MM.1S (cell line): ENCODE results near the gene RAB9B.

Experiments
- DNase-seq: peaks from one replicate; pipeline ENCODE4 v3.0.0-alpha.2; 2015
- H2AFZ ChIP-seq: fragments of 300-600 bp; sonication (generic); 2 replicates; pipeline ENCODE4 v1.6.0; 2016; ENCODE audit warnings: antibody characterized with exemption, low read length
- H3F3A ChIP-seq: fragments of 300-600 bp; sonication (generic); 2 replicates; pipeline ENCODE4 v1.6.1; 2016; ENCODE audit warnings: mild to moderate bottlenecking, antibody characterized with exemption, low read length, moderate library complexity, mixed read lengths; ENCODE audit not compliant: insufficient read depth
- H3K27ac ChIP-seq: fragments of 300-600 bp; sonication (generic); 2 replicates; pipeline ENCODE4 v1.5.1; 2016; ENCODE audit warnings: mild to moderate bottlenecking, low read length
- H3K27me3 ChIP-seq: fragments of 300-600 bp; sonication (generic); replicated peaks from 2 replicates; pipeline ENCODE4 v1.6.0; 2016; ENCODE audit warnings: low read length; ENCODE audit not compliant: insufficient read depth
- H3K36me3 ChIP-seq: fragments of 300-600 bp; sonication (generic); replicated peaks from 2 replicates; pipeline ENCODE4 v1.6.1; 2016; ENCODE audit warnings: mild to moderate bottlenecking, low read length, mixed read lengths; ENCODE audit not compliant: insufficient read depth
- H3K4me1 ChIP-seq: fragments of 300-600 bp; sonication (generic); 2 replicates; pipeline ENCODE4 v1.6.1; 2016; ENCODE audit warnings: low read length, mixed read lengths
- H3K4me2 ChIP-seq: fragments of 300-600 bp; sonication (generic); 2 replicates; pipeline ENCODE4 v1.6.0; 2016; ENCODE audit warnings: low read depth, low read length
- H3K4me3 ChIP-seq: fragments of 300-600 bp; sonication (generic); 2 replicates; pipeline ENCODE4 v1.5.1; 2016; ENCODE audit warnings: low read length, mixed read lengths
- H3K79me2 ChIP-seq: fragments of 300-600 bp; sonication (generic); 2 replicates; pipeline ENCODE4 v1.6.1; 2016; ENCODE audit warnings: mixed run types, low read length, mixed read lengths
- H3K9ac ChIP-seq: fragments of 300-600 bp; sonication (generic); 2 replicates; pipeline ENCODE4 v1.6.1; 2016; ENCODE audit warnings: low read length, mixed read lengths
- H3K9me2 ChIP-seq: fragments of 300-600 bp; sonication (generic); replicated peaks from 2 replicates; pipeline ENCODE4 v1.6.1; 2016; ENCODE audit warnings: mild to moderate bottlenecking, low read length, mixed read lengths; ENCODE audit not compliant: insufficient read depth
- H3K9me3 ChIP-seq: fragments of 300-600 bp; sonication (generic); replicated peaks from 2 replicates; pipeline ENCODE4 v1.6.1; 2016; ENCODE audit warnings: mild to moderate bottlenecking, low read length, mixed read lengths; ENCODE audit not compliant: insufficient read depth
- H4K20me1 ChIP-seq: fragments of 300-600 bp; sonication (generic); 2 replicates; pipeline ENCODE4 v1.6.1; 2016; ENCODE audit warnings: mild to moderate bottlenecking, low read length, moderate library complexity, mixed read lengths; ENCODE audit not compliant: insufficient read depth
- EZH2 ChIP-seq: fragments of 300-600 bp; sonication (generic); optimal IDR thresholded peaks from 2 replicates; pipeline ENCODE3; 2017; ENCODE audit warnings: low read depth, mild to moderate bottlenecking, antibody characterized with exemption, low read length, mixed read lengths
- EZH2phosphoT487 ChIP-seq: fragments of 300-600 bp; sonication (generic); IDR thresholded peaks from 2 replicates; pipeline ENCODE4 v1.6.1; 2018; ENCODE audit warnings: antibody characterized with exemption, low read length
- TF ChIP-seq, protein P1 (sequence below): fragments of 300-600 bp; sonication (generic); IDR thresholded peaks from 2 replicates; pipeline ENCODE4 v1.5.1; 2016; ENCODE audit warnings: antibody characterized with exemption, low read length, mixed read lengths

RAB9B gene

DNA sequence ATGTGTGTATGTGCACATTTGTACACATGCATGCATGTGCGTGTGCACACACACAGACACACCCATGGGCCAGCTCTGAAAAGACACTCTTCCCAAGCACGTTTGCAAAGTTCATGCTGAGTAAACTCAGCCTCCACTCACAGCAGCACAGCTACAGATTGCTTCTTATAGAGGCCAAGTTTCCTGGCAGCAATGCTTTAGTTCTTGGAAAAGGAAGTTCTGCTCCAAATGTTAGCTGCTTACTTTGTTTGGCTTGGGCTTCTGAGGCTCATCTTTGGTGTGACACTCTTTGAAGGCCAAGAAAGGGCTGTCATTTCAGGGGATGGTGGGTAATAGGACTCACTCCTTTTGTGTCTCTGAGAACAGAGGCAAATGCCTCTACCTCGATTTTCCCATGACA lies 48.9 kb downstream of the RAB9B start:
- Histone ChIP-seq H3K4me1 (peaks cover 2% of the 10 kb centered on the region; the same call in 1 of the 2 replicates), H3K9me2 (no peaks in the 10 kb centered on the region), H2AFZ (no peak overlapping the region), H3K27me3 (no peaks in the 10 kb centered on the region), H3K36me3 (no peaks in the 10 kb centered on the region), H3F3A (no peaks in the 10 kb centered on the region), H3K9me3 (no peaks in the 10 kb centered on the region), H3K79me2 (no peaks in the 10 kb centered on the region), H3K4me3 (no peak overlapping the region), H3K9ac (no peak overlapping the region), H3K27ac (no peak overlapping the region), H3K4me2 (no peak overlapping the region), H4K20me1 (no peaks in the 10 kb centered on the region)
- no peak for DNase-seq
- TF ChIP-seq, protein P1, sequence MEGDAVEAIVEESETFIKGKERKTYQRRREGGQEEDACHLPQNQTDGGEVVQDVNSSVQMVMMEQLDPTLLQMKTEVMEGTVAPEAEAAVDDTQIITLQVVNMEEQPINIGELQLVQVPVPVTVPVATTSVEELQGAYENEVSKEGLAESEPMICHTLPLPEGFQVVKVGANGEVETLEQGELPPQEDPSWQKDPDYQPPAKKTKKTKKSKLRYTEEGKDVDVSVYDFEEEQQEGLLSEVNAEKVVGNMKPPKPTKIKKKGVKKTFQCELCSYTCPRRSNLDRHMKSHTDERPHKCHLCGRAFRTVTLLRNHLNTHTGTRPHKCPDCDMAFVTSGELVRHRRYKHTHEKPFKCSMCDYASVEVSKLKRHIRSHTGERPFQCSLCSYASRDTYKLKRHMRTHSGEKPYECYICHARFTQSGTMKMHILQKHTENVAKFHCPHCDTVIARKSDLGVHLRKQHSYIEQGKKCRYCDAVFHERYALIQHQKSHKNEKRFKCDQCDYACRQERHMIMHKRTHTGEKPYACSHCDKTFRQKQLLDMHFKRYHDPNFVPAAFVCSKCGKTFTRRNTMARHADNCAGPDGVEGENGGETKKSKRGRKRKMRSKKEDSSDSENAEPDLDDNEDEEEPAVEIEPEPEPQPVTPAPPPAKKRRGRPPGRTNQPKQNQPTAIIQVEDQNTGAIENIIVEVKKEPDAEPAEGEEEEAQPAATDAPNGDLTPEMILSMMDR: no peak
- no peak for TF ChIP-seq EZH2phosphoT487
- no peak for TF ChIP-seq EZH2

DNA sequence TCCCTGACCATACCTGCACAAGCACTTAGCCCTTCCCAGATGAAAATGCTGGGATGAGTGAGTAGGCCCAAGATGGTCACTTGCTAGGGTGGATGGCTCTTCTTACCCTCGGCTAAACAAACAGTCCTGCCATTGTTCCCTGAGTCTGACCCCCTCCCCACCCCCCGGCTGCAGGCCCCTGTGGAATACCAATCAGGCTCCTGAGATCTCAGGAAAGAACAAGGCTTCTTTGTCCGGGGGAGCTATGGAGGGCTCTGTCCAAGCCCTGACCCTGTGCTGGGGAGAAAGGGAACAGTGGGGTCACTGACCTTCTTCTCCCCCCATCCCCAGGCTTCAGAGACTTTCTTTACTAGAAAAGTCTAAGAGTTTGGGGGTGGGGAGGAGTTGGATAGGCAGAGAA lies 49.4 kb downstream of the RAB9B start:
- Histone ChIP-seq H3K36me3 (no peaks in the 10 kb centered on the region), H3K27me3 (no peaks in the 10 kb centered on the region)
- TF ChIP-seq, protein P1: no peak
- TF ChIP-seq EZH2phosphoT487: no peak
- TF ChIP-seq EZH2: no peak

DNA sequence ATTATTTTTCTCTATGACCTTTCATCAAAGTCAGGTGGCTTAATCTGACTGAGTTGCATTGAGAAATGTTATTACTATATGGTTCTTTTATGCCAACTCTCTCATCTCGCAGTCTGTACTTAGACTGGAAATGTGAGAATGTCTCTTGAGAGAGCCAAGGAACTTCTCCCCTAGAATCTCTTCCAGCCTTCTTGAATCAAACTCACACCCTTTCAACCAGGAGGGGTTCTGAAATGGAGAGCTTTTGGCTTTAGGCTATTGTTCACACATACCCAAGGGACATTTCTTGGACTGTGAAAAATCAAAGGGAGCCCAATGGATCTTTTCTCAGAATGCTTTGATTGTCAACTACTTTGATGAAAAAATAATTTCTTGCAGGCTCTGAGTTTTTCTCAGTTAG lies 50.4 kb downstream of the RAB9B start:
- Histone ChIP-seq H3K9ac (no peak overlapping the region), H4K20me1 (no peaks in the 10 kb centered on the region), H3K27me3 (no peaks in the 10 kb centered on the region), H3K4me2 (no peak overlapping the region), H3K4me3 (no peak overlapping the region), H3K27ac (no peak overlapping the region), H3K9me3 (no peaks in the 10 kb centered on the region), H3K9me2 (no peaks in the 10 kb centered on the region), H3K36me3 (no peaks in the 10 kb centered on the region), H3K4me1 (no peaks in the 10 kb centered on the region), H3F3A (no peaks in the 10 kb centered on the region), H2AFZ (no peak overlapping the region), H3K79me2 (no peaks in the 10 kb centered on the region)
- TF ChIP-seq EZH2phosphoT487: no peak
- TF ChIP-seq, protein P1: no peak
- no peak for TF ChIP-seq EZH2
- DNase-seq: no peak

More for the DNA sequence above, 49.4 kb downstream of the RAB9B start:
- H3K4me1 ChIP-seq: no peaks in the 10 kb centered on the region
- no peaks in the 10 kb centered on the region for H4K20me1 ChIP-seq
- no peak overlapping the region for H3K9ac ChIP-seq
- no peak overlapping the region for H3K4me3 ChIP-seq
- no peak overlapping the region for H3K4me2 ChIP-seq
- no peaks in the 10 kb centered on the region for H3K9me3 ChIP-seq
- no peak for DNase-seq
- H3K79me2 ChIP-seq: no peaks in the 10 kb centered on the region
- no peaks in the 10 kb centered on the region for H3F3A ChIP-seq
- H3K9me2 ChIP-seq: no peaks in the 10 kb centered on the region
- H3K27ac ChIP-seq: no peak overlapping the region
- H2AFZ ChIP-seq: no peak overlapping the region
